Osteoblast (primary cell): ENCODE measurements around the gene DGKB. TPM values are rescaled to one million over a fixed set of nuclear protein-coding genes. Genes with fewer than 3 reads are reported as not detected.

ENCODE experiments used
- DNase-seq: peaks from one replicate; pipeline ENCODE4 v3.0.0; 2011; ENCODE audit warnings: low spot score, mixed read lengths; ENCODE audit not compliant: insufficient read length; ENCODE audit errors: missing footprints
- H2AFZ ChIP-seq: 2 replicates; pipeline ENCODE4 v1.6.0; 2011; ENCODE audit warnings: mild to moderate bottlenecking, low read length
- H3K27ac ChIP-seq: 2 replicates; pipeline ENCODE4 v1.5.1; 2011; ENCODE audit warnings: mild to moderate bottlenecking, low read depth, low read length, moderate library complexity
- H3K27me3 ChIP-seq: 2 replicates; pipeline ENCODE4 v1.6.0; 2012; ENCODE audit warnings: mild to moderate bottlenecking, control low read depth, inconsistent platforms, low read length, moderate library complexity; ENCODE audit not compliant: insufficient read depth
- H3K36me3 ChIP-seq: 2 replicates; pipeline ENCODE4 v1.5.1; 2011; ENCODE audit warnings: mild to moderate bottlenecking, low read length, control low read depth, moderate library complexity; ENCODE audit not compliant: insufficient read depth
- H3K4me1 ChIP-seq: 2 replicates; pipeline ENCODE4 v1.5.1; 2011; ENCODE audit warnings: mild to moderate bottlenecking, low read length, control low read depth, moderate library complexity; ENCODE audit not compliant: insufficient read depth
- H3K4me2 ChIP-seq: 2 replicates; pipeline ENCODE4 v1.6.0; 2011; ENCODE audit warnings: mild to moderate bottlenecking, low read length; ENCODE audit not compliant: insufficient read depth
- H3K4me3 ChIP-seq: fragments of 200-600 bp; sonication (generic); 3 replicates; pipeline ENCODE4 v1.5.1; 2012; ENCODE audit warnings: mild to moderate bottlenecking, low read length, inconsistent platforms; ENCODE audit not compliant: insufficient read depth
- H3K79me2 ChIP-seq: 2 replicates; pipeline ENCODE4 v1.6.0; 2012; ENCODE audit warnings: mild to moderate bottlenecking, low read length, control low read depth, inconsistent platforms; ENCODE audit not compliant: insufficient read depth
- H3K9me3 ChIP-seq: 2 replicates; pipeline ENCODE4 v1.5.1; 2011; ENCODE audit warnings: low read depth, low read length, control low read depth
- H4K20me1 ChIP-seq: 2 replicates; pipeline ENCODE4 v1.6.0; 2012; ENCODE audit warnings: mild to moderate bottlenecking, low read length, control low read depth; ENCODE audit not compliant: insufficient read depth
- CTCF ChIP-seq: IDR thresholded peaks from 2 replicates; pipeline ENCODE4 v1.5.1; 2011; ENCODE audit warnings: mild to moderate bottlenecking, low read depth, low read length, moderate library complexity; ENCODE audit errors: extremely low read depth
- total RNA-seq: library from RNA; depleted of rRNA; stranded (reverse); fragments of >200 nt; gene quantifications from 2 replicates; pipeline ENCODE4 v1.2.3, GENCODE V29; 2012

Gene DGKB
- total RNA-seq, 1 donor, result 1.1 TPM

- Histone ChIP-seq H2AFZ (no peak overlapping the region), H3K9me3 (no peaks in the 10 kb centered on the region), H3K27me3 (no peaks in the 10 kb centered on the region), H3K4me1 (no peaks in the 10 kb centered on the region), H3K36me3 (no peaks in the 10 kb centered on the region), H3K4me3 (no peak overlapping the region), H3K27ac (no peak overlapping the region), H3K79me2 (no peaks in the 10 kb centered on the region), H4K20me1 (no peaks in the 10 kb centered on the region), H3K4me2 (no peak overlapping the region)
- no peak for TF ChIP-seq CTCF
- no peak for DNase-seq
These were observed 744.4 kb downstream of the DGKB start for GRCh38 chr7:14158111-14158510.

- no peak for TF ChIP-seq CTCF
- Histone ChIP-seq H3K4me2 (no peak overlapping the region), H3K79me2 (no peaks in the 10 kb centered on the region), H2AFZ (no peak overlapping the region), H3K9me3 (no peaks in the 10 kb centered on the region), H4K20me1 (no peaks in the 10 kb centered on the region), H3K4me3 (no peak overlapping the region), H3K36me3 (no peaks in the 10 kb centered on the region), H3K27me3 (no peaks in the 10 kb centered on the region), H3K27ac (no peak overlapping the region), H3K4me1 (no peaks in the 10 kb centered on the region)
- DNase-seq, result no peak
These were observed 746.1 kb downstream of the DGKB start for GRCh38 chr7:14156436-14156835.

- Histone ChIP-seq H3K36me3 (no peaks in the 10 kb centered on the region), H3K4me3 (no peak overlapping the region), H3K9me3 (no peaks in the 10 kb centered on the region), H4K20me1 (no peaks in the 10 kb centered on the region), H3K4me2 (no peak overlapping the region), H3K27ac (no peak overlapping the region), H2AFZ (no peak overlapping the region), H3K4me1 (no peaks in the 10 kb centered on the region), H3K79me2 (no peaks in the 10 kb centered on the region), H3K27me3 (no peaks in the 10 kb centered on the region)
- DNase-seq, result no peak
- TF ChIP-seq CTCF, result no peak
These were observed 753.6 kb downstream of the DGKB start for GRCh38 chr7:14148974-14149373.

- Histone ChIP-seq H3K27me3 (no peaks in the 10 kb centered on the region), H3K4me1 (no peaks in the 10 kb centered on the region), H4K20me1 (no peaks in the 10 kb centered on the region), H3K9me3 (no peaks in the 10 kb centered on the region), H3K36me3 (no peaks in the 10 kb centered on the region), H3K79me2 (no peaks in the 10 kb centered on the region), H3K4me3 (no peak overlapping the region), H3K27ac (no peak overlapping the region), H2AFZ (no peak overlapping the region), H3K4me2 (no peak overlapping the region)
- TF ChIP-seq CTCF, result no peak
- DNase-seq, result no peak
These were observed 755.0 kb downstream of the DGKB start for GRCh38 chr7:14147532-14147931.
